Measurements from ENCODE around the gene TLR5.

DNA sequence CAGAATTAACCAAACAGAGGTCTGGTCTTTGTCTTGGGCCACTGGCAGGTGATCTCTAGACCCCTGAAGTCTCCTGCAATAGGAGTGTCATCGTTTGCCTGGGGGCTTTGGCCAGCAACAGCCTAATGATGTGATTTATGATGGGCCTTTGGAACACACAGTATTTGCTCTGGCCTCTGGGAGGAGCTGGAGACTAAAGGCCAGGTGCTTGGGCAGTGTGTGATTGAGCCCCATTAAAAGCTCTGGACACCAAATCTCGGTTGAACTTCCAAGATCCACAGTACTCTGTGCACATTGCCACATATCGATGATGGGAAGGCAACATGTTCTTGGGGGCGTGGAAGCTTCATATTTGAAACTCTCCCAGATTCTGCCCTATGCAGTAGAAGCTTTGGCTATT, 32.0 kb upstream of the TLR5 start:
- TF ChIP-seq TCF12 (IDR thresholded peaks at IDR 0.05): no peak
- no peak for TF ChIP-seq FOXJ3 (CRISPR knock-in tag; IDR thresholded peaks at IDR 0.05)
- TF ChIP-seq, protein P1, sequence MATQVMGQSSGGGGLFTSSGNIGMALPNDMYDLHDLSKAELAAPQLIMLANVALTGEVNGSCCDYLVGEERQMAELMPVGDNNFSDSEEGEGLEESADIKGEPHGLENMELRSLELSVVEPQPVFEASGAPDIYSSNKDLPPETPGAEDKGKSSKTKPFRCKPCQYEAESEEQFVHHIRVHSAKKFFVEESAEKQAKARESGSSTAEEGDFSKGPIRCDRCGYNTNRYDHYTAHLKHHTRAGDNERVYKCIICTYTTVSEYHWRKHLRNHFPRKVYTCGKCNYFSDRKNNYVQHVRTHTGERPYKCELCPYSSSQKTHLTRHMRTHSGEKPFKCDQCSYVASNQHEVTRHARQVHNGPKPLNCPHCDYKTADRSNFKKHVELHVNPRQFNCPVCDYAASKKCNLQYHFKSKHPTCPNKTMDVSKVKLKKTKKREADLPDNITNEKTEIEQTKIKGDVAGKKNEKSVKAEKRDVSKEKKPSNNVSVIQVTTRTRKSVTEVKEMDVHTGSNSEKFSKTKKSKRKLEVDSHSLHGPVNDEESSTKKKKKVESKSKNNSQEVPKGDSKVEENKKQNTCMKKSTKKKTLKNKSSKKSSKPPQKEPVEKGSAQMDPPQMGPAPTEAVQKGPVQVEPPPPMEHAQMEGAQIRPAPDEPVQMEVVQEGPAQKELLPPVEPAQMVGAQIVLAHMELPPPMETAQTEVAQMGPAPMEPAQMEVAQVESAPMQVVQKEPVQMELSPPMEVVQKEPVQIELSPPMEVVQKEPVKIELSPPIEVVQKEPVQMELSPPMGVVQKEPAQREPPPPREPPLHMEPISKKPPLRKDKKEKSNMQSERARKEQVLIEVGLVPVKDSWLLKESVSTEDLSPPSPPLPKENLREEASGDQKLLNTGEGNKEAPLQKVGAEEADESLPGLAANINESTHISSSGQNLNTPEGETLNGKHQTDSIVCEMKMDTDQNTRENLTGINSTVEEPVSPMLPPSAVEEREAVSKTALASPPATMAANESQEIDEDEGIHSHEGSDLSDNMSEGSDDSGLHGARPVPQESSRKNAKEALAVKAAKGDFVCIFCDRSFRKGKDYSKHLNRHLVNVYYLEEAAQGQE (IDR thresholded peaks at IDR 0.05; ENCODE audit: low read depth, low read length): no peak
- TF ChIP-seq, protein P2, sequence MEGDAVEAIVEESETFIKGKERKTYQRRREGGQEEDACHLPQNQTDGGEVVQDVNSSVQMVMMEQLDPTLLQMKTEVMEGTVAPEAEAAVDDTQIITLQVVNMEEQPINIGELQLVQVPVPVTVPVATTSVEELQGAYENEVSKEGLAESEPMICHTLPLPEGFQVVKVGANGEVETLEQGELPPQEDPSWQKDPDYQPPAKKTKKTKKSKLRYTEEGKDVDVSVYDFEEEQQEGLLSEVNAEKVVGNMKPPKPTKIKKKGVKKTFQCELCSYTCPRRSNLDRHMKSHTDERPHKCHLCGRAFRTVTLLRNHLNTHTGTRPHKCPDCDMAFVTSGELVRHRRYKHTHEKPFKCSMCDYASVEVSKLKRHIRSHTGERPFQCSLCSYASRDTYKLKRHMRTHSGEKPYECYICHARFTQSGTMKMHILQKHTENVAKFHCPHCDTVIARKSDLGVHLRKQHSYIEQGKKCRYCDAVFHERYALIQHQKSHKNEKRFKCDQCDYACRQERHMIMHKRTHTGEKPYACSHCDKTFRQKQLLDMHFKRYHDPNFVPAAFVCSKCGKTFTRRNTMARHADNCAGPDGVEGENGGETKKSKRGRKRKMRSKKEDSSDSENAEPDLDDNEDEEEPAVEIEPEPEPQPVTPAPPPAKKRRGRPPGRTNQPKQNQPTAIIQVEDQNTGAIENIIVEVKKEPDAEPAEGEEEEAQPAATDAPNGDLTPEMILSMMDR (IDR thresholded peaks at IDR 0.05): peak; percentile 26; the same call in 1 of the 2 replicates
- TF ChIP-seq EZH2phosphoT487 (IDR thresholded peaks at IDR 0.05; ENCODE audit: borderline replicate concordance, low read depth): no peak
- no peak for TF ChIP-seq CHD2 (IDR thresholded peaks at IDR 0.05; ENCODE audit: low read length, partially characterized antibody)
- TF ChIP-seq RXRA (IDR thresholded peaks at IDR 0.05; ENCODE audit: borderline replicate concordance, low read depth): no peak
- TF ChIP-seq, protein P3, sequence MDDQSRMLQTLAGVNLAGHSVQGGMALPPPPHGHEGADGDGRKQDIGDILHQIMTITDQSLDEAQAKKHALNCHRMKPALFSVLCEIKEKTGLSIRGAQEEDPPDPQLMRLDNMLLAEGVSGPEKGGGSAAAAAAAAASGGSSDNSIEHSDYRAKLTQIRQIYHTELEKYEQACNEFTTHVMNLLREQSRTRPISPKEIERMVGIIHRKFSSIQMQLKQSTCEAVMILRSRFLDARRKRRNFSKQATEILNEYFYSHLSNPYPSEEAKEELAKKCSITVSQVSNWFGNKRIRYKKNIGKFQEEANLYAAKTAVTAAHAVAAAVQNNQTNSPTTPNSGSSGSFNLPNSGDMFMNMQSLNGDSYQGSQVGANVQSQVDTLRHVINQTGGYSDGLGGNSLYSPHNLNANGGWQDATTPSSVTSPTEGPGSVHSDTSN (IDR thresholded peaks at IDR 0.05): no peak
- TF ChIP-seq JUND (IDR thresholded peaks at IDR 0.05): no peak
- TF ChIP-seq TEAD4 (IDR thresholded peaks at IDR 0.05; ENCODE audit: borderline replicate concordance, insufficient read depth): no peak
